C4-2B (cell line): ENCODE results near the gene MYH4.

Source experiments
- H3K27ac ChIP-seq: fragments of 450-650 bp; 2 replicates; pipeline ENCODE4 v1.5.1; 2017
- CTCF ChIP-seq: fragments of 450-650 bp; conservative IDR thresholded peaks from 2 replicates; pipeline ENCODE4 v1.5.1; 2017; ENCODE audit warnings: mild to moderate bottlenecking
- ZFX ChIP-seq: fragments of 450-650 bp; IDR thresholded peaks from 2 replicates; pipeline ENCODE4 v1.6.1; 2017

MYH4 gene

GRCh38 chr17:10396524-10397163 is 72.7 kb downstream of the MYH4 start:
- TF ChIP-seq CTCF, result no peak
- no peak for TF ChIP-seq ZFX
- H3K27ac ChIP-seq, result no peak overlapping the region

- H3K27ac ChIP-seq, result no peak overlapping the region
- TF ChIP-seq CTCF, result no peak
- no peak for TF ChIP-seq ZFX
Observed at GRCh38 chr17:10394201-10394887, 75.0 kb downstream of the MYH4 start.
